ENCODE data around the gene FCER1G.
"Not testable (repeated sequence)": the region's sequence is repeated elsewhere in the genome, so short reads cannot be mapped to it uniquely, and the experiment has no call there.

GRCh38 chr1:161257109-161257508 lies 42.0 kb downstream of the FCER1G start:
- TF ChIP-seq POLR2AphosphoS5 (IDR thresholded peaks at IDR 0.05; ENCODE audit: low read depth, low read length); SIN3A (IDR thresholded peaks at IDR 0.05; ENCODE audit: borderline replicate concordance, insufficient read depth, low read depth, low read length); TCF7L2 (IDR thresholded peaks at IDR 0.05; ENCODE audit: low read depth, low read length): not testable (repeated sequence)
- TF ChIP-seq, protein P1, sequence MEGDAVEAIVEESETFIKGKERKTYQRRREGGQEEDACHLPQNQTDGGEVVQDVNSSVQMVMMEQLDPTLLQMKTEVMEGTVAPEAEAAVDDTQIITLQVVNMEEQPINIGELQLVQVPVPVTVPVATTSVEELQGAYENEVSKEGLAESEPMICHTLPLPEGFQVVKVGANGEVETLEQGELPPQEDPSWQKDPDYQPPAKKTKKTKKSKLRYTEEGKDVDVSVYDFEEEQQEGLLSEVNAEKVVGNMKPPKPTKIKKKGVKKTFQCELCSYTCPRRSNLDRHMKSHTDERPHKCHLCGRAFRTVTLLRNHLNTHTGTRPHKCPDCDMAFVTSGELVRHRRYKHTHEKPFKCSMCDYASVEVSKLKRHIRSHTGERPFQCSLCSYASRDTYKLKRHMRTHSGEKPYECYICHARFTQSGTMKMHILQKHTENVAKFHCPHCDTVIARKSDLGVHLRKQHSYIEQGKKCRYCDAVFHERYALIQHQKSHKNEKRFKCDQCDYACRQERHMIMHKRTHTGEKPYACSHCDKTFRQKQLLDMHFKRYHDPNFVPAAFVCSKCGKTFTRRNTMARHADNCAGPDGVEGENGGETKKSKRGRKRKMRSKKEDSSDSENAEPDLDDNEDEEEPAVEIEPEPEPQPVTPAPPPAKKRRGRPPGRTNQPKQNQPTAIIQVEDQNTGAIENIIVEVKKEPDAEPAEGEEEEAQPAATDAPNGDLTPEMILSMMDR (IDR thresholded peaks at IDR 0.05), result not testable (repeated sequence)
- TF ChIP-seq, protein P2, sequence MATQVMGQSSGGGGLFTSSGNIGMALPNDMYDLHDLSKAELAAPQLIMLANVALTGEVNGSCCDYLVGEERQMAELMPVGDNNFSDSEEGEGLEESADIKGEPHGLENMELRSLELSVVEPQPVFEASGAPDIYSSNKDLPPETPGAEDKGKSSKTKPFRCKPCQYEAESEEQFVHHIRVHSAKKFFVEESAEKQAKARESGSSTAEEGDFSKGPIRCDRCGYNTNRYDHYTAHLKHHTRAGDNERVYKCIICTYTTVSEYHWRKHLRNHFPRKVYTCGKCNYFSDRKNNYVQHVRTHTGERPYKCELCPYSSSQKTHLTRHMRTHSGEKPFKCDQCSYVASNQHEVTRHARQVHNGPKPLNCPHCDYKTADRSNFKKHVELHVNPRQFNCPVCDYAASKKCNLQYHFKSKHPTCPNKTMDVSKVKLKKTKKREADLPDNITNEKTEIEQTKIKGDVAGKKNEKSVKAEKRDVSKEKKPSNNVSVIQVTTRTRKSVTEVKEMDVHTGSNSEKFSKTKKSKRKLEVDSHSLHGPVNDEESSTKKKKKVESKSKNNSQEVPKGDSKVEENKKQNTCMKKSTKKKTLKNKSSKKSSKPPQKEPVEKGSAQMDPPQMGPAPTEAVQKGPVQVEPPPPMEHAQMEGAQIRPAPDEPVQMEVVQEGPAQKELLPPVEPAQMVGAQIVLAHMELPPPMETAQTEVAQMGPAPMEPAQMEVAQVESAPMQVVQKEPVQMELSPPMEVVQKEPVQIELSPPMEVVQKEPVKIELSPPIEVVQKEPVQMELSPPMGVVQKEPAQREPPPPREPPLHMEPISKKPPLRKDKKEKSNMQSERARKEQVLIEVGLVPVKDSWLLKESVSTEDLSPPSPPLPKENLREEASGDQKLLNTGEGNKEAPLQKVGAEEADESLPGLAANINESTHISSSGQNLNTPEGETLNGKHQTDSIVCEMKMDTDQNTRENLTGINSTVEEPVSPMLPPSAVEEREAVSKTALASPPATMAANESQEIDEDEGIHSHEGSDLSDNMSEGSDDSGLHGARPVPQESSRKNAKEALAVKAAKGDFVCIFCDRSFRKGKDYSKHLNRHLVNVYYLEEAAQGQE (IDR thresholded peaks at IDR 0.05; ENCODE audit: insufficient read depth in 1 of 2, low read depth in 2 of 2, low read length in 1 of 2), result not testable (repeated sequence)
